Measurements from ENCODE around the gene KIRREL1. TPM values are rescaled to one million over a fixed set of nuclear protein-coding genes. Genes with fewer than 3 reads are reported as not detected.

Gene KIRREL1
- total RNA-seq, 1 experiment from 2014 or later = 211 TPM

- H3K4me1 ChIP-seq (ENCODE audit: insufficient read depth, low read length, poor library complexity, severe bottlenecking) = peaks cover 3% of the 10 kb centered on the region
- no TSS peak for BruUV-seq (replicated peaks)
- no peaks in the 10 kb centered on the region for H3K36me3 ChIP-seq (ENCODE audit: insufficient read depth, low read length, poor library complexity, severe bottlenecking)
- DNase-seq (ENCODE audit: low spot score) = no peak
- no peak overlapping the region for H3K4me3 ChIP-seq (ENCODE audit: low read depth, low read length, poor library complexity, severe bottlenecking)
- no peaks in the 10 kb centered on the region for H3K27me3 ChIP-seq (replicated peaks; ENCODE audit: insufficient read depth, low read depth, low read length, poor library complexity)
- no peak for TF ChIP-seq CTCF (conservative IDR thresholded peaks at IDR 0.05; ENCODE audit: low read depth, low read length)
- TF ChIP-seq EZH2 (IDR thresholded peaks at IDR 0.05; ENCODE audit: borderline replicate concordance, low read depth, low read length, poor library complexity, severe bottlenecking) = no peak
- POLR2A ChIA-PET (ENCODE audit: low non-redundant PET) = no interaction called here
- no peak overlapping the region for H3K27ac ChIP-seq (ENCODE audit: low read depth, low read length, poor library complexity, severe bottlenecking)
- H3K9me3 ChIP-seq (ENCODE audit: low read depth, low read length, poor library complexity, severe bottlenecking) = no peaks in the 10 kb centered on the region
- intact Hi-C loops (cut with micrococcal nuclease; ENCODE audit: unreplicated experiment) = no loop called here
- CTCF ChIA-PET = interaction anchor here (0.6 kb wide), 2 partner anchors 70 to 167 kb away, joined by 3 read pairs; no protein-coding TSS in a partner anchor
These were observed 151.8 kb downstream of the KIRREL1 start for GRCh38 chr1:158145173-158145719.

GRCh38 chr1:158146165-158146564, 152.7 kb downstream of the KIRREL1 start:
- Histone ChIP-seq H3K4me3 (ENCODE audit: low read depth, low read length, poor library complexity, severe bottlenecking) (no peak overlapping the region), H3K36me3 (ENCODE audit: insufficient read depth, low read length, poor library complexity, severe bottlenecking) (no peaks in the 10 kb centered on the region), H3K27ac (ENCODE audit: low read depth, low read length, poor library complexity, severe bottlenecking) (no peak overlapping the region), H3K9me3 (ENCODE audit: low read depth, low read length, poor library complexity, severe bottlenecking) (no peaks in the 10 kb centered on the region), H3K4me1 (ENCODE audit: insufficient read depth, low read length, poor library complexity, severe bottlenecking) (peaks cover 3% of the 10 kb centered on the region), H3K27me3 (replicated peaks; ENCODE audit: insufficient read depth, low read depth, low read length, poor library complexity) (no peaks in the 10 kb centered on the region)
- BruUV-seq (replicated peaks) = no TSS peak
- ChIA-PET CTCF (no interaction called here), POLR2A (ENCODE audit: low non-redundant PET) (no interaction called here)
- intact Hi-C loops (cut with micrococcal nuclease; ENCODE audit: unreplicated experiment) = no loop called here
- no peak for TF ChIP-seq EZH2 (IDR thresholded peaks at IDR 0.05; ENCODE audit: borderline replicate concordance, low read depth, low read length, poor library complexity, severe bottlenecking)
- no peak for TF ChIP-seq CTCF (conservative IDR thresholded peaks at IDR 0.05; ENCODE audit: low read depth, low read length)
- DNase-seq (ENCODE audit: low spot score) = no peak

- Histone ChIP-seq H3K4me3 (ENCODE audit: low read depth, low read length, poor library complexity, severe bottlenecking) (no peak overlapping the region), H3K4me1 (ENCODE audit: insufficient read depth, low read length, poor library complexity, severe bottlenecking) (peaks cover 3% of the 10 kb centered on the region), H3K27ac (ENCODE audit: low read depth, low read length, poor library complexity, severe bottlenecking) (no peak overlapping the region), H3K9me3 (ENCODE audit: low read depth, low read length, poor library complexity, severe bottlenecking) (no peaks in the 10 kb centered on the region), H3K36me3 (ENCODE audit: insufficient read depth, low read length, poor library complexity, severe bottlenecking) (no peaks in the 10 kb centered on the region), H3K27me3 (replicated peaks; ENCODE audit: insufficient read depth, low read depth, low read length, poor library complexity) (no peaks in the 10 kb centered on the region)
- POLR2A ChIA-PET (ENCODE audit: low non-redundant PET) = interaction anchor here (0.7 kb wide), 1 partner anchor 15 kb away, joined by 3 read pairs; no protein-coding TSS in a partner anchor
- TF ChIP-seq CTCF (conservative IDR thresholded peaks at IDR 0.05; ENCODE audit: low read depth, low read length) = no peak
- TF ChIP-seq EZH2 (IDR thresholded peaks at IDR 0.05; ENCODE audit: borderline replicate concordance, low read depth, low read length, poor library complexity, severe bottlenecking) = no peak
- BruUV-seq (replicated peaks) = no TSS peak
- DNase-seq (ENCODE audit: low spot score) = no peak
- intact Hi-C loops (cut with micrococcal nuclease; ENCODE audit: unreplicated experiment) = no loop called here
- CTCF ChIA-PET = no interaction called here
These were observed 153.3 kb downstream of the KIRREL1 start for GRCh38 chr1:158146739-158147138.
